HFF-Myc (cell line): ENCODE data around the gene AFAP1.

Source experiments
- DNase-seq: peaks from one replicate; pipeline ENCODE4 v3.0.0-alpha.2; 2011; ENCODE audit warnings: low read depth; ENCODE audit errors: extremely low read depth
- H3K4me3 ChIP-seq: replicated peaks from 2 replicates; pipeline ENCODE4 v1.5.1; 2011; ENCODE audit warnings: low read depth, mild to moderate bottlenecking, control low read depth, low read length
- TF ChIP-seq, protein P1 (sequence below): IDR thresholded peaks from 2 replicates; pipeline ENCODE4 v1.5.1; 2012; ENCODE audit warnings: mild to moderate bottlenecking, low read depth, low read length, control low read depth; ENCODE audit errors: missing control alignments

The AFAP1 gene

DNA sequence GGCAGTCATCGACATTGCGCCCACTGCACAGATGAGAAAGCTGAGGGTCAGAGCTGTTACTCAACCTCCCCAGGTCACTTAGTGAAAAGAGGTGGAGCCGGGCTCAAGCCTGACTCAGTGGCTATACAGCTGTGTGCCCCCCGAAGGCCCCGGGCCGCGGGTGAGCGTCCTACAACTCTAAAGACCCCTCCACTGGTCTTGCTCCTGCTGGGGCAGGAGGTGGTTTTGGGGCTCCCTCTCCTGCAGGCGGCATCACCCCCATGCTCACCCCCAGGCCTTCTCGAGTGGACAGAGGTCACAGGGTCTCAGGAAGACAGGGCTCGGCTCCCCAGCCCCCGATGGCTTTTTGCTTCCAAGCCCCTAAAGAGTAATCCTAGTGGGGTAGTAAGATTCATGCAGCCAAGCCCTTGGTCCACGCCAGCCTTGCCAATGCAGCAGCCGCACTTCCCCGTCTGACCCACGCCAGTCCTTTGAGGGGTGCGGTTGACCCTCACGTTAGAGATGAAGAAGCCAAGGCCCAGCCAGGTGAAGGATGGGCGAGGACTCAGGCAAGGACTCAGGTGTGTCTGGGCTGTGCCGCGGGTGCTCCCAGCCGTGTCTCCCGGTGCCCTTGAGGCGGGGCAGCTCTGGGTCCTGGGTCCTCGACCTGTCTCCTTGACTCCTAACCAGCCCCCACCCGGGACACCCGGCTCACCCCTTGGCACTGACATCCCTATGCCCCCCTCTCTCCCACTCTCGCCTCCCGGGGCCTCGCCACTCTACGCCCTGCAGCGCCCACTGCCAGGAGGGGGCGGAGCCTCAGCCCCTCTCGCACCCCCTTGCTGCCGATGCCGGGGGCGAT lies 200.4 kb downstream of the AFAP1 start:
- TF ChIP-seq, protein P1, sequence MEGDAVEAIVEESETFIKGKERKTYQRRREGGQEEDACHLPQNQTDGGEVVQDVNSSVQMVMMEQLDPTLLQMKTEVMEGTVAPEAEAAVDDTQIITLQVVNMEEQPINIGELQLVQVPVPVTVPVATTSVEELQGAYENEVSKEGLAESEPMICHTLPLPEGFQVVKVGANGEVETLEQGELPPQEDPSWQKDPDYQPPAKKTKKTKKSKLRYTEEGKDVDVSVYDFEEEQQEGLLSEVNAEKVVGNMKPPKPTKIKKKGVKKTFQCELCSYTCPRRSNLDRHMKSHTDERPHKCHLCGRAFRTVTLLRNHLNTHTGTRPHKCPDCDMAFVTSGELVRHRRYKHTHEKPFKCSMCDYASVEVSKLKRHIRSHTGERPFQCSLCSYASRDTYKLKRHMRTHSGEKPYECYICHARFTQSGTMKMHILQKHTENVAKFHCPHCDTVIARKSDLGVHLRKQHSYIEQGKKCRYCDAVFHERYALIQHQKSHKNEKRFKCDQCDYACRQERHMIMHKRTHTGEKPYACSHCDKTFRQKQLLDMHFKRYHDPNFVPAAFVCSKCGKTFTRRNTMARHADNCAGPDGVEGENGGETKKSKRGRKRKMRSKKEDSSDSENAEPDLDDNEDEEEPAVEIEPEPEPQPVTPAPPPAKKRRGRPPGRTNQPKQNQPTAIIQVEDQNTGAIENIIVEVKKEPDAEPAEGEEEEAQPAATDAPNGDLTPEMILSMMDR: no peak
- no peak for DNase-seq
- H3K4me3 ChIP-seq: no peak overlapping the region

- no peak for DNase-seq
- TF ChIP-seq, protein P1: no peak
Observed at GRCh38 chr4:7738458-7739076, 201.1 kb downstream of the AFAP1 start.

DNA sequence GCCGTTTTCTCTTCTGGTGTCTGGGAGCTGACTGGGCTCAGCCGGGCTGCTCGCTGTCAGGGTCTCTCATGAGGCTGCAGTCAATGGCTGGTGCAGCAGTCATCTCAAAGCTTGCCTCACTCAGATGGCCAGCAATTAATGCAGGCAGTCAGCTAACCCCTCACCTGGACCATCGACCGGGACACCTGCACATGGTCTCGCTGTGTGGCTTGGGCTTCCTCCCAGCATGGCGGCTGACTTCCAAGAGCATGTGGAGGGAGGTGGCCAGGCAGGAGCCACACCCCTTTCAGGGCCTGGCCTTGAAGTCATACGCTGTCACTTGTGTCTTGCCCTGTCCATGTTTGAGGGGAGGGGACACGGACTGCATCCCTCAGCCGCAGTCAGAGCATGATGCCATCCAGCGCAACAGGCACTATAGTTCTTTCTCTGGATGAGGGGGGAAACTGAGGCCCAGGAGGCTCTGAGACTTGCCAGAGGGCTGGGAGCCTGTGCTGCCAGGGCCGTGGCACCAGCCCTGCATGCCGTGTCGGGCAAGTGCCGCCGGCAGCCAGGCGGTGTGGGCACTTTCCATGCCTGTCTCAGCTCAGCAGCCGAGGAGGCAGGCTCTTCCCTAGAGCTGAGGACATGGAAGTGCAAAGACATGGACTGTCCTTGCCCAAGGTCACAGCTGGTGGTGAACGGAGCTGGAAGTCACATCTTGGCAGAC lies 201.8 kb downstream of the AFAP1 start:
- TF ChIP-seq, protein P1: no peak
- no peak for DNase-seq
- no peak overlapping the region for H3K4me3 ChIP-seq

More at GRCh38 chr4:7738458-7739076, 201.1 kb downstream of the AFAP1 start:
- H3K4me3 ChIP-seq: no peak overlapping the region

- TF ChIP-seq, protein P1: no peak
Observed at GRCh38 chr4:7737268-7737645, 202.4 kb downstream of the AFAP1 start.

GRCh38 chr4:7736436-7737267 lies 203.0 kb downstream of the AFAP1 start:
- TF ChIP-seq, protein P1: no peak
- no peak overlapping the region for H3K4me3 ChIP-seq
- DNase-seq: no peak

More at GRCh38 chr4:7737268-7737645, 202.4 kb downstream of the AFAP1 start:
- no peak overlapping the region for H3K4me3 ChIP-seq
- DNase-seq: no peak

DNA sequence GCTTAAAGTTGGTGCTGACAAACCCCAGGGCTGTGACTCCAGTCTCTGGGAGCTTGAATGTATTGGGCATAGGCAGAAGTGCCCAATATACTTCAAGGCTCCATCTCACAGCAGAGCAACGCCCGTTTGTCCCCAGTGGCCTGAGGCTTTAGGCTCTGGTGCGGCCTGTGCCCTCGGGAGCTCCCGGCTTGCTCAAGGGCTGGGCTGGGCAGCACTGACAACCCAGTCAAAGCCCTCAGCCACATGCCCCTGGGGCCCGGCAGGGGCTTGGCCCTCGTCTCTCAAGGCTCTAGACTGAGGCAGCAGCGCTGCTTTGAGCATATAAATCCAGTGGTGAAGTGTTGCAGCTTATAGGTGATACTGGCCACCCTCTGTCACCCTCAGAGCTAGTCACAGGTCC lies 203.7 kb downstream of the AFAP1 start:
- H3K4me3 ChIP-seq: no peak overlapping the region
- DNase-seq: no peak
- TF ChIP-seq, protein P1: no peak
